K562 (cell line): ENCODE data around the gene PTPN9. TPM values are rescaled to one million over a fixed set of nuclear protein-coding genes. Genes with fewer than 3 reads are reported as not detected.

Source experiments
- ATAC-seq: fragments of 200-7000 bp; cut with Tn5 transposase; 3 replicates; pipeline ENCODE4 v1.9.1; 2020; ENCODE audit warnings: moderate library complexity
- BruUV-seq: library from RNA; stranded (reverse); fragments of 400-500 nt; replicated peaks from 2 replicates; lab custom pipeline; 2021; lab: Mats Ljungman, UMichigan
- CTCF ChIA-PET: fragments of 300-600 bp; formaldehyde crosslinking; extraction: SDS; loops from one replicate; lab custom pipeline; 2021; ENCODE audit warnings: low intra/inter-chr PET ratio; lab: Yijun Ruan, JAX
- POLR2A ChIA-PET: fragments of 300-600, 350-650 bp; sonication (Branson Sonifier 250); formaldehyde crosslinking; extraction: SDS; loops from one replicate; lab custom pipeline; 2021; ENCODE audit warnings: antibody characterized with exemption, inconsistent platforms; lab: Yijun Ruan, JAX
- DNase-seq, 4 experiments: peaks; one replicate each; pipeline versions ENCODE4 v3.0.0 to v3.0.0-alpha.2; 2011 to 2018; ENCODE audit warnings: low spot score in 3 of 4, mixed read lengths in 3 of 4; ENCODE audit errors: extremely low read depth in 1 of 4
- FAIRE-seq: peaks from 2 replicates; lab custom pipeline; 2011; peaks lifted over from hg19 to GRCh38; lab: Jason Lieb, UNC
- H2AFZ ChIP-seq: 2 replicates; pipeline ENCODE4 v1.6.0; 2011; ENCODE audit warnings: low read depth, low read length, control low read depth, inconsistent platforms
- H3K27ac ChIP-seq: fragments of 200-600 bp; 3 replicates; pipeline ENCODE4 v1.8.0; 2011; ENCODE audit warnings: low read depth, mild to moderate bottlenecking, control low read depth, inconsistent platforms, low read length, moderate library complexity, mixed read lengths; ENCODE audit errors: extremely low read depth
- H3K27me3 ChIP-seq, 2 experiments: fragments of 300-600 bp in 1 of 2; 2 replicates in 1 of 2; 3 replicates in 1 of 2; pipeline versions ENCODE4 v1.6.0 to v1.8.0; 2011; ENCODE audit warnings: inconsistent platforms in 2 of 2, low read length in 2 of 2, mild to moderate bottlenecking in 1 of 2, mixed read lengths in 1 of 2, moderate library complexity in 1 of 2; ENCODE audit not compliant: control insufficient read depth in 2 of 2, insufficient read depth in 2 of 2
- H3K36me3 ChIP-seq: fragments of 300-600 bp; 3 replicates; pipeline ENCODE4 v1.8.0; 2011; ENCODE audit warnings: mild to moderate bottlenecking, low read length, inconsistent platforms; ENCODE audit not compliant: control insufficient read depth, insufficient read depth
- H3K4me1 ChIP-seq, 2 experiments: fragments of 200-600 bp in 1 of 2; replicated peaks in 1 of 2; 2 replicates in 1 of 2; 3 replicates in 1 of 2; pipeline versions ENCODE4 v1.5.1 to v1.8.0; 2011; ENCODE audit warnings: inconsistent platforms in 2 of 2, low read length in 2 of 2, mild to moderate bottlenecking in 1 of 2, mixed read lengths in 1 of 2, moderate library complexity in 1 of 2; ENCODE audit not compliant: control insufficient read depth in 2 of 2, insufficient read depth in 2 of 2
- H3K4me2 ChIP-seq: 2 replicates; pipeline ENCODE4 v1.6.1; 2011; ENCODE audit warnings: low read length, control low read depth, inconsistent platforms, mixed read lengths; ENCODE audit not compliant: insufficient read depth
- H3K4me3 ChIP-seq: fragments of 200-600 bp; sonication (generic), shearing (Covaris generic); 2 replicates; pipeline ENCODE4 v1.5.1; 2016; ENCODE audit warnings: control low read depth, inconsistent platforms
- H3K79me2 ChIP-seq: fragments of 200-600 bp; 3 replicates; pipeline ENCODE4 v1.8.0; 2011; ENCODE audit warnings: low read length, inconsistent platforms; ENCODE audit not compliant: control insufficient read depth, insufficient read depth
- H3K9ac ChIP-seq, 2 experiments: 2 replicates each; pipeline versions ENCODE4 v1.6.0 to v1.6.1; 2011; ENCODE audit warnings: low read depth in 2 of 2, low read length in 2 of 2, control low read depth in 1 of 2, inconsistent platforms in 1 of 2, mild to moderate bottlenecking in 1 of 2, mixed read lengths in 1 of 2; ENCODE audit not compliant: insufficient read depth in 1 of 2
- H3K9me1 ChIP-seq: one replicate; pipeline ENCODE4 v1.6.0; 2011; ENCODE audit warnings: inconsistent platforms, mild to moderate bottlenecking, low read length, moderate library complexity; ENCODE audit not compliant: control insufficient read depth, insufficient read depth
- H3K9me3 ChIP-seq: replicated peaks from 2 replicates; pipeline ENCODE4 v1.5.1; 2011; ENCODE audit warnings: low read depth, low read length, inconsistent platforms; ENCODE audit not compliant: control insufficient read depth, insufficient read depth
- H4K20me1 ChIP-seq: replicated peaks from 2 replicates; pipeline ENCODE4 v1.6.1; 2011; ENCODE audit warnings: low read length, inconsistent platforms, mixed read lengths; ENCODE audit not compliant: control insufficient read depth, insufficient read depth
- CEBPG ChIP-seq, 3 experiments: fragments of 200-800 bp in 1 of 3; sonication (Bioruptor generic) in 1 of 3; sonication (generic) in 1 of 3; formaldehyde crosslinking in 1 of 3; IDR thresholded peaks in 2 of 3; conservative IDR thresholded peaks in 1 of 3; 2 replicates each; pipeline versions ENCODE4 v1.6.1 to v1.8.0; 2016 to 2022; ENCODE audit warnings: missing compliant biosample characterization in 2 of 3, missing genetic modification characterization in 2 of 3, mild to moderate bottlenecking in 1 of 3, missing genetic modification reagents in 1 of 3
- NFIX ChIP-seq: fragments of 250-450 bp; sonication (Bioruptor Pico); IDR thresholded peaks from 2 replicates; pipeline ENCODE4 v1.4.0; 2020; ENCODE audit warnings: low read depth, mild to moderate bottlenecking, moderate library complexity
- SREBF1 ChIP-seq: fragments of 150-350 bp; IDR thresholded peaks from 2 replicates; pipeline ENCODE4 v1.6.1; 2014; ENCODE audit warnings: antibody characterized with exemption, low read depth, low read length, borderline replicate concordance
- ZNF280A ChIP-seq: fragments of 450-650 bp; IDR thresholded peaks from 2 replicates; pipeline ENCODE4 v1.6.1; 2018; ENCODE audit warnings: mild to moderate bottlenecking, low read depth; ENCODE audit not compliant: partially characterized antibody
- WGBS: fragments of 100-300 bp; shearing (Covaris generic); methylation state at CpG from one replicate; pipeline ENCODE4 v1.1.6; 2016; ENCODE audit warnings: low coverage, mixed read lengths; ENCODE audit not compliant: insufficient coverage; ENCODE audit errors: missing lambda C conversion rate; 5-methylcytosine and 5-hydroxymethylcytosine counted together
- in situ Hi-C: fragments of 300-500 bp; cut with MboI; formaldehyde crosslinking; loops from 4 replicates; pipeline ENCODE4 v1.15.0; 2018; ENCODE audit warnings: inconsistent platforms, mixed read lengths
- intact Hi-C: fragments of 100-400 bp; cut with micrococcal nuclease; formaldehyde crosslinking; loops from 2 replicates; pipeline ENCODE4 v1.14.2; 2022
- polyA plus RNA-seq, 8 experiments: library from polyadenylated mRNA; depleted of rRNA in 4 of 8; stranded (reverse) in 5 of 8; unstranded in 3 of 8; fragments of >200 nt; fragmentation: Nextera tagmentation in 2 of 8; fragmentation: Illumina TruSeq in 1 of 8; extraction: Ambion mirVana in 2 of 8; extraction: Trizol in 1 of 8; gene quantifications; 2 replicates each; pipeline versions ENCODE4 v1.2.1 to v1.2.3, GENCODE V29; 2011 to 2014; ENCODE audit warnings: inconsistent platforms in 1 of 8, missing spikeins in 1 of 8
- total RNA-seq, 7 experiments: library from RNA; depleted of rRNA in 6 of 7; stranded (reverse); fragments of >200 nt in 6 of 7; fragmentation: Illumina TruSeq in 2 of 7; extraction: Trizol in 2 of 7; gene quantifications; 2 replicates each; pipeline versions ENCODE4 v1.2.1 to v1.2.3, GENCODE V29; 2011 to 2021; ENCODE audit warnings: low replicate concordance in 1 of 7

Gene PTPN9
- total and polyA plus RNA-seq, 9 of the 15 experiments (the other 6 are each of a cell fraction or from before 2014, with no cell fraction given), result 5.0 to 24.0 (median 14.2) TPM

- TF ChIP-seq ZNF280A, result no peak
- TF ChIP-seq SREBF1, result no peak
These were observed 41.8 kb upstream of the PTPN9 start (continued) for GRCh38 chr15:75620841-75621391.

GRCh38 chr15:75620058-75620820 lies 41.1 kb upstream of the PTPN9 start:
- Histone ChIP-seq H3K4me3 (no peak overlapping the region), H3K27me3 (no peaks in the 10 kb centered on the region), H3K9me1 (no peaks in the 10 kb centered on the region), H3K36me3 (peaks cover 49% of the 10 kb centered on the region), H3K79me2 (peaks cover 11% of the 10 kb centered on the region), H3K27ac (no peak overlapping the region), H3K9me3 (no peaks in the 10 kb centered on the region), H4K20me1 (no peaks in the 10 kb centered on the region), H3K4me1 (peaks cover 0 to 9% of the 10 kb centered on the region in 2 experiments; a peak in 3 of 5 replicates), H3K9ac (no peak overlapping the region), H2AFZ (no peak overlapping the region), H3K4me2 (no peak overlapping the region)
- in situ Hi-C loops (no loop called here), intact Hi-C loops (no loop called here)
- TF ChIP-seq NFIX (CRISPR knock-in tag) (no peak), CEBPG (CRISPR knock-in tag; IDR thresholded peaks at IDR 0.05) (peak; percentile 32; the same call in 1 of the 2 replicates), CEBPG (tag; conservative IDR thresholded peaks at IDR 0.05 in 1 of 2, IDR thresholded peaks at IDR 0.05 in 1 of 2) (no peak)
- ChIA-PET CTCF (no interaction called here), POLR2A (interaction anchor here (0.6 to 0.9 kb wide), 2 partner anchors 19 to 858 kb away, joined by 3 read pairs; no protein-coding TSS in a partner anchor)
- FAIRE-seq (no peak), DNase-seq (no peak), ATAC-seq (no peak)
- 85% methylated on average over 4 of the region's 4 CpGs for WGBS
- BruUV-seq, result no TSS peak
